GM23338 (cell line): ENCODE results near the gene PRSS57. TPM values are rescaled to one million over a fixed set of nuclear protein-coding genes. Genes with fewer than 3 reads are reported as not detected.

Experiments
- CREB1 ChIP-seq: fragments of 250-450 bp; sonication (Bioruptor Pico); IDR thresholded peaks from 2 replicates; pipeline ENCODE4 v1.5.0; 2020; ENCODE audit warnings: low read depth, mild to moderate bottlenecking, moderate library complexity
- JUNB ChIP-seq: IDR thresholded peaks from one replicate; pipeline ENCODE4 v1.6.1; 2016; ENCODE audit warnings: antibody characterized with exemption; ENCODE audit not compliant: unreplicated experiment
- NANOG ChIP-seq: IDR thresholded peaks from 2 replicates; pipeline ENCODE4 v1.6.1; 2016; ENCODE audit warnings: antibody characterized with exemption, borderline replicate concordance
- POLR2AphosphoS5 ChIP-seq: IDR thresholded peaks from 2 replicates; pipeline ENCODE4 v1.6.1; 2016; ENCODE audit warnings: antibody characterized with exemption, low read depth
- ZNF114 ChIP-seq: fragments of 250-450 bp; sonication (Bioruptor Pico); IDR thresholded peaks from 2 replicates; pipeline ENCODE4 v1.5.0; 2020; ENCODE audit warnings: mild to moderate bottlenecking, moderate library complexity
- polyA plus RNA-seq: library from polyadenylated mRNA; unstranded; fragments of >200 nt; fragmentation: Nextera tagmentation; extraction: Ambion mirVana; gene quantifications from 2 replicates; pipeline ENCODE4 v1.2.1, GENCODE V29; 2016
- total RNA-seq: library from RNA; depleted of rRNA; stranded (reverse); fragments of >200 nt; shearing (Covaris generic); gene quantifications from 2 replicates; pipeline ENCODE4 v1.2.3, GENCODE V29; 2014
- TF ChIP-seq, protein P1 (sequence below): IDR thresholded peaks from one replicate; pipeline ENCODE4 v1.6.1; 2018; ENCODE audit warnings: antibody characterized with exemption; ENCODE audit not compliant: unreplicated experiment
- TF ChIP-seq, protein P2 (sequence below): fragments of 250-450 bp; sonication (Bioruptor Pico); IDR thresholded peaks from 2 replicates; pipeline ENCODE4 v1.5.0; 2020; ENCODE audit warnings: mild to moderate bottlenecking, moderate library complexity

Gene PRSS57
- total and polyA plus RNA-seq, 2 experiments from 2014 or later: 0.34 TPM; not detected in 1

DNA sequence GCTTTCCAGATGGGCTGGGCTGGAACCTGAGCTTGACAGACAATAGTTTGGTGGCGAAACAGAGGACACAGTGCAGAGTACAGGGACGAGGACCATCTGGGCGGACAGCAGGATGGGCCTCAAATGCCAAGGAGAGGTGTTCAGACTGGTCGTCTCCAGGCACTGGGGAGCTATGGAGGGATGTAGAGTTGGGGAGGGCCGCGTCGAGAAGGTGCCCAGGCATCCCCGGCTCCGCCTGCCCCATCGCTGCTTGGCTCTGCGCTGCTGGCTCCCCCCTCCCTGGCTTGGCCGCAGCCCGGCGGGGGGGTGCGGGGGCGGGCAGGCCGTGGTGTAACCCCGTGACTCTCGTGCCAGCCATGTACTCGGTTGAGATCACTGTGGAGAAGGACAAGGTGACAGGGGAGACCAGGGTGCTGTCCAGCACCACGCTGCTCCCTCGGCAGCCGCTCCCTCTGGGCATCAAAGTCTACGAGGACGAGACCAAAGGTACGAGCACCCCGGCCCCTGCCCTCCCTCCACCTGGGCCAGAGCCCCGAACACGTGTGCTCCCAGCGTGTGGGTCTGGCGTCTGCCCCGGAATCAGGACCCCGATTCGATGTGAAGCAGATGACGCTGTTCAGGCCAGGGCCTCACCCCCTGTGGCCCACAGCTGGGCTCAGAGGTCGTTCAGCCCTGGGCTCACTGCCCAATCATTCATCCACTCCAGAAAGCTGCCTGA, 44.9 kb upstream of the PRSS57 start (continued):
- TF ChIP-seq, protein P1, sequence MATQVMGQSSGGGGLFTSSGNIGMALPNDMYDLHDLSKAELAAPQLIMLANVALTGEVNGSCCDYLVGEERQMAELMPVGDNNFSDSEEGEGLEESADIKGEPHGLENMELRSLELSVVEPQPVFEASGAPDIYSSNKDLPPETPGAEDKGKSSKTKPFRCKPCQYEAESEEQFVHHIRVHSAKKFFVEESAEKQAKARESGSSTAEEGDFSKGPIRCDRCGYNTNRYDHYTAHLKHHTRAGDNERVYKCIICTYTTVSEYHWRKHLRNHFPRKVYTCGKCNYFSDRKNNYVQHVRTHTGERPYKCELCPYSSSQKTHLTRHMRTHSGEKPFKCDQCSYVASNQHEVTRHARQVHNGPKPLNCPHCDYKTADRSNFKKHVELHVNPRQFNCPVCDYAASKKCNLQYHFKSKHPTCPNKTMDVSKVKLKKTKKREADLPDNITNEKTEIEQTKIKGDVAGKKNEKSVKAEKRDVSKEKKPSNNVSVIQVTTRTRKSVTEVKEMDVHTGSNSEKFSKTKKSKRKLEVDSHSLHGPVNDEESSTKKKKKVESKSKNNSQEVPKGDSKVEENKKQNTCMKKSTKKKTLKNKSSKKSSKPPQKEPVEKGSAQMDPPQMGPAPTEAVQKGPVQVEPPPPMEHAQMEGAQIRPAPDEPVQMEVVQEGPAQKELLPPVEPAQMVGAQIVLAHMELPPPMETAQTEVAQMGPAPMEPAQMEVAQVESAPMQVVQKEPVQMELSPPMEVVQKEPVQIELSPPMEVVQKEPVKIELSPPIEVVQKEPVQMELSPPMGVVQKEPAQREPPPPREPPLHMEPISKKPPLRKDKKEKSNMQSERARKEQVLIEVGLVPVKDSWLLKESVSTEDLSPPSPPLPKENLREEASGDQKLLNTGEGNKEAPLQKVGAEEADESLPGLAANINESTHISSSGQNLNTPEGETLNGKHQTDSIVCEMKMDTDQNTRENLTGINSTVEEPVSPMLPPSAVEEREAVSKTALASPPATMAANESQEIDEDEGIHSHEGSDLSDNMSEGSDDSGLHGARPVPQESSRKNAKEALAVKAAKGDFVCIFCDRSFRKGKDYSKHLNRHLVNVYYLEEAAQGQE: no peak
- TF ChIP-seq CREB1 (CRISPR knock-in tag) (no peak), POLR2AphosphoS5 (no peak), JUNB (no peak), NANOG (no peak), ZNF114 (CRISPR knock-in tag) (no peak)
- TF ChIP-seq, protein P2, sequence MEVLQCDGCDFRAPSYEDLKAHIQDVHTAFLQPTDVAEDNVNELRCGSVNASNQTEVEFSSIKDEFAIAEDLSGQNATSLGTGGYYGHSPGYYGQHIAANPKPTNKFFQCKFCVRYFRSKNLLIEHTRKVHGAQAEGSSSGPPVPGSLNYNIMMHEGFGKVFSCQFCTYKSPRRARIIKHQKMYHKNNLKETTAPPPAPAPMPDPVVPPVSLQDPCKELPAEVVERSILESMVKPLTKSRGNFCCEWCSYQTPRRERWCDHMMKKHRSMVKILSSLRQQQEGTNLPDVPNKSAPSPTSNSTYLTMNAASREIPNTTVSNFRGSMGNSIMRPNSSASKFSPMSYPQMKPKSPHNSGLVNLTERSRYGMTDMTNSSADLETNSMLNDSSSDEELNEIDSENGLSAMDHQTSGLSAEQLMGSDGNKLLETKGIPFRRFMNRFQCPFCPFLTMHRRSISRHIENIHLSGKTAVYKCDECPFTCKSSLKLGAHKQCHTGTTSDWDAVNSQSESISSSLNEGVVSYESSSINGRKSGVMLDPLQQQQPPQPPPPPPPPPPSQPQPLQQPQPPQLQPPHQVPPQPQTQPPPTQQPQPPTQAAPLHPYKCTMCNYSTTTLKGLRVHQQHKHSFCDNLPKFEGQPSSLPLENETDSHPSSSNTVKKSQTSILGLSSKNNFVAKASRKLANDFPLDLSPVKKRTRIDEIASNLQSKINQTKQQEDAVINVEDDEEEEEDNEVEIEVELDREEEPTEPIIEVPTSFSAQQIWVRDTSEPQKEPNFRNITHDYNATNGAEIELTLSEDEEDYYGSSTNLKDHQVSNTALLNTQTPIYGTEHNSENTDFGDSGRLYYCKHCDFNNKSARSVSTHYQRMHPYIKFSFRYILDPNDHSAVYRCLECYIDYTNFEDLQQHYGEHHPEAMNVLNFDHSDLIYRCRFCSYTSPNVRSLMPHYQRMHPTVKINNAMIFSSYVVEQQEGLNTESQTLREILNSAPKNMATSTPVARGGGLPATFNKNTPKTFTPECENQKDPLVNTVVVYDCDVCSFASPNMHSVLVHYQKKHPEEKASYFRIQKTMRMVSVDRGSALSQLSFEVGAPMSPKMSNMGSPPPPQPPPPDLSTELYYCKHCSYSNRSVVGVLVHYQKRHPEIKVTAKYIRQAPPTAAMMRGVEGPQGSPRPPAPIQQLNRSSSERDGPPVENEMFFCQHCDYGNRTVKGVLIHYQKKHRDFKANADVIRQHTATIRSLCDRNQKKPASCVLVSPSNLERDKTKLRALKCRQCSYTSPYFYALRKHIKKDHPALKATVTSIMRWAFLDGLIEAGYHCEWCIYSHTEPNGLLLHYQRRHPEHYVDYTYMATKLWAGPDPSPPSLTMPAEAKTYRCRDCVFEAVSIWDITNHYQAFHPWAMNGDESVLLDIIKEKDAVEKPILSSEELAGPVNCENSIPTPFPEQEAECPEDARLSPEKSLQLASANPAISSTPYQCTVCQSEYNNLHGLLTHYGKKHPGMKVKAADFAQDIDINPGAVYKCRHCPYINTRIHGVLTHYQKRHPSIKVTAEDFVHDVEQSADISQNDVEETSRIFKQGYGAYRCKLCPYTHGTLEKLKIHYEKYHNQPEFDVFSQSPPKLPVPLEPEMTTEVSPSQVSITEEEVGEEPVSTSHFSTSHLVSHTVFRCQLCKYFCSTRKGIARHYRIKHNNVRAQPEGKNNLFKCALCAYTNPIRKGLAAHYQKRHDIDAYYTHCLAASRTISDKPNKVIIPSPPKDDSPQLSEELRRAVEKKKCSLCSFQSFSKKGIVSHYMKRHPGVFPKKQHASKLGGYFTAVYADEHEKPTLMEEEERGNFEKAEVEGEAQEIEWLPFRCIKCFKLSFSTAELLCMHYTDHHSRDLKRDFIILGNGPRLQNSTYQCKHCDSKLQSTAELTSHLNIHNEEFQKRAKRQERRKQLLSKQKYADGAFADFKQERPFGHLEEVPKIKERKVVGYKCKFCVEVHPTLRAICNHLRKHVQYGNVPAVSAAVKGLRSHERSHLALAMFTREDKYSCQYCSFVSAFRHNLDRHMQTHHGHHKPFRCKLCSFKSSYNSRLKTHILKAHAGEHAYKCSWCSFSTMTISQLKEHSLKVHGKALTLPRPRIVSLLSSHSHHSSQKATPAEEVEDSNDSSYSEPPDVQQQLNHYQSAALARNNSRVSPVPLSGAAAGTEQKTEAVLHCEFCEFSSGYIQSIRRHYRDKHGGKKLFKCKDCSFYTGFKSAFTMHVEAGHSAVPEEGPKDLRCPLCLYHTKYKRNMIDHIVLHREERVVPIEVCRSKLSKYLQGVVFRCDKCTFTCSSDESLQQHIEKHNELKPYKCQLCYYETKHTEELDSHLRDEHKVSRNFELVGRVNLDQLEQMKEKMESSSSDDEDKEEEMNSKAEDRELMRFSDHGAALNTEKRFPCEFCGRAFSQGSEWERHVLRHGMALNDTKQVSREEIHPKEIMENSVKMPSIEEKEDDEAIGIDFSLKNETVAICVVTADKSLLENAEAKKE (CRISPR knock-in tag): no peak
